NCI-H2081 (cell line): ENCODE results near the gene CAST.

Experiments used
- DNase-seq, 2 experiments: peaks; one replicate each; lab custom pipeline; 2025; lab: John Stamatoyannopoulos, UW

Gene CAST

DNA sequence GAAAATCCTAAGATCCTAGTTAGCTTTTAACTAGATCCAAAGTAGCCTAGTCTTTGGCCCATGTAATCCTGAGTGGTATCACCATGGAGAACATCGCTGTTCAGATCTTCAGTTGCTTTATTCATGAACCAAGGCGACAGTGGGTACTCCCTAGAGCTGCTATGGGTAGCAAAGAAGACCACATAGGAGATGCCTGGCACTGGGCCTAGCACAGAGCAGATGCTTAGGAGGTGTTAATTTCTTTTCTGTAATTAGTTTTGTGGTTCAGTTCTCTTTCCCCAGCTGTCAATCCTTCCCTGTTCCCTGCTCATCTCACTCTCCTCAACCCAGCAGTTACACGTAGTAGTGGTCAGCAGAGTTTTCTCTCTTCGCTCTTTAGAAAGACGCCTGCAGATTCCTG lies 9.3 kb downstream of the CAST start:
- DNase-seq = no peak

DNA sequence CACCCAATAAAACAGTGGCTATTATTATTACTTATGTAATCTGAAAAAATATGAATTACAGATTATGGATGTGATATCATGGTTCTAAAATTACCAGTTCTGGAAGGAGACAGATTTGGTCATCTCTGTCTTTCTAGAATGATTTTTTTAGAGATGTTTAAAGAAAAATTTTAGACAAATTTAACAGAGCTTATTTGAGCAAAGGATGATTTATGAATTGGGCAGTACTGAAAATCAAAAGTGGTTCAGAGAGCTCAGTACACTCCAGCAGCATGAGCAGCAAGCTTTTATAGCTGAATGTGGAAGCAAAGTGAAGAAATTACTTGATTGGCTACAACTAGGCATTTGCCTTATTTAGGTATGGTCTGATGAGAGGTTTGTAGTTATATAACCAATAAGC lies 11.0 kb downstream of the CAST start:
- no peak for DNase-seq

DNA sequence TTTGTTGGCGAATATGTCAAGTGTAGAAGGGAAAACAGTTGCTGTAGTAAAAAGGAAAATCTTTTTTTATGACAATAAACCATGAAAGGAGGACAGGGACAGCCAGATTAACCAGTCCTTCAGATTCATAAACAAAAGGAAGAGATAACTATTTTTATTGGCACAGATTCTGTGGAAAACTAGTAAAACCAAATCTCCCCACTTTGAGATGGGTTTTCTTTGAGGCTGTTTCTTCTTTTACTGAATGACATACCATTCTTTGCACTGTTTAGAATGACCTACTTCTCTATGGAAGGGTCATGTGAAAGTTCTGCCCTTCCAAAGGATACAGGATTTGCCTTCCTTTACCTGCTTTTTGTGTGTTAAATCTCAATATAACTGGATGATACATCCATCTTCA lies 13.7 kb downstream of the CAST start:
- DNase-seq = no peak

DNA sequence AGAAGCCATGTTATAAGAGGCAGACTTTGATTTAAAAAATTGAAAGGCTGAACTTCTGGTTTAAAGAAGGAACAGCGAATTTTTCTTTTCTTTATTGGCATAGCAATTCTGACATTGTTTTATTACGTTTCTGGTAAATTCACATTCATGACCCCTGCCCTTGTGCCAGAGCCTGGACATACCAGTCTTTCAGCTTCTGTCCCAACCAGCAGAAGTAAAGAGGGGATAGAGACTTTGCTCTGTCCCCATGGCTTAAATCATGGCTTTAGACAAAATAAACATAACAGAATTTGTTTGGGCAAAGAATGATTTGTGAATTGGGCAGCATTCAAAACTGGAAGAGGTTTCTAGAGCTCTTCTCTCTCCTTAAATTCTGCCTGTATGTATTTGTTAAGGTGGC lies 15.3 kb downstream of the CAST start:
- no peak for DNase-seq

DNA sequence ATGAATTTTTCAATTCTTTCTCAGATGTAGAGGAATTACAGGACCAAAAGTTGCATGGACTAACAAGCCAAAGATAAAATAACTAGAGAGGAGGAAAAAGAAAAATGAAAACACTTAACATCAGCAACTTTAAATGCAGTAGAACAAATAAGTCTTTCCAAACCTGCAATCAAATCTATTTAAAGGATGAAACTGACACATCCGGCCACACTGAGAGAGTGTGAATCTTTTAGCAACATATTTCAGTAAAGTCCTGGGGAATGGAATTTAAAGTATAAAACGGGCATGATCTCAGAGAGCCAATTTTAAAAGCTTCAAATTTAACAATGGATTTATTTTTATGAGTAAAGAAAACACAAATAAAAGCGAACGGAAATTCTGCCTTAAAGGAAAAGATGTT lies 17.1 kb downstream of the CAST start:
- no peak for DNase-seq

DNA sequence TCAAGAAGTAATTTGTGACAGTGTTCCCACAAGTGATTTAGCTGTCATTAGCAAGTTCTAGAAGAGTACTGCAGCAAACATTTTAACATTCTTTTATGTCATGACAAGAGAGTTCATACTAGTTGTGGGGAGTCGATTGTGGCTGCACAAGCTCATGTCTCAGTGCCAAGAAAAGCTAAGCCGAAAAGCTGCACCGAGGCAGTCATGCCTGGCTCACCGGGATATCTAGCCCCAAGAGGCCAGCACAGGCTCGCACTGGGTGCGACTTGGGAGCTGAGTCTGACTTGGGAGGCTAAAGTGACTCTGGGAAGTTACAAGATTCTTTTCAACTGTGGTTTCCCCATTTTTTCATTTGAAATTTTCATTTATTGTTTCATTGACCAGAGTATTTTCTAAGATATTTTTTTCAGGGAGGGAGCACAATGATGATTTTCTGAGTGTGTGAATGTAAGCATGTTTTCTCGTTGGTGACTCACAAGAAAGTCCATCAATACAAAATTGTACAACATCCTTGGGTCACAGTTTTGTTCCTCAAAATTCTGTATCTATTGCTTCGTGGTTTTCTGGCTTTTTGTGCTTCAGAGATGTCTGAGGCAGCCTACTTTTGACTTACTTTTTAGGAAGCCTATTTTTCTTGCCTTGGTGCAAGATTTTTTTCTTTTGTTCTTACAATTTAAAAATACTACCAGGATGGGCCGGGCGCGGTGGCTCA lies 18.7 kb downstream of the CAST start:
- no peak for DNase-seq

DNA sequence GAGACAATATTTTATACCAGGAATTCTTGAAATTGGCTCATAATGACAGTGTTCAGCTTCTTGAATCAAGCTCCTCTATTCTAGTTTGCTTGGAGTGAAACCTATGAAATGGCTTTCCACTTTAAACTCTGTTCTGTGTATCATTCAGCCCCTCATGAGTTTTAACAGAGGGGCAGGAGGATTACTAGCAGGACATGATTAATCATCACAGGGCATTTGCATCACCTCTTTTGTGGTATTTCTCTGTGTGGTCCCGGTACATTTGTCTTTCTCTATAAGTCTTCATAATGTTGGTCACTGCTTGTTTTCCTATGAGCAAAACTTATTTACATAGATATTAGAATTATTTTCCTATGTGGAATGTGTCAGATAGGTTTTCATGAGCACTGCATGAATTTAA lies 21.2 kb downstream of the CAST start:
- DNase-seq = no peak

DNA sequence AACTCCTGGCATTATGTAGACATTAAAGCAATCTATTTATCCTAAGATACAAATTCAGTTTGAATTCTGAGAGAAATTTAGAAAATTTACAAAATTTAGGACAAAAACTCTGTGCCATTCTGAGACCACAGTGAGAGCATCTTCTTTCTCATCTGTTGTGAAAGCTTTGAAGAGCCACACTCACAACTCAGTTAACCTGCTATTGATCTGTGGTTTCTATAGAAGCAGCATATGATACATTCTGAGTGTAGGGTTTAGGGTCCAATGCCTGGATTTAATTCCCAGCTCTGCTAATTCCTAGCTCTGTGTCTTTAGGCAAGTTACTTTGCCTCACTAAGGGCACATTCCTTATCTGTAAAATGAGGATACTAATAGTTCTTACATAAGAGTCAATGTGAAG lies 21.6 kb downstream of the CAST start:
- DNase-seq = no peak

DNA sequence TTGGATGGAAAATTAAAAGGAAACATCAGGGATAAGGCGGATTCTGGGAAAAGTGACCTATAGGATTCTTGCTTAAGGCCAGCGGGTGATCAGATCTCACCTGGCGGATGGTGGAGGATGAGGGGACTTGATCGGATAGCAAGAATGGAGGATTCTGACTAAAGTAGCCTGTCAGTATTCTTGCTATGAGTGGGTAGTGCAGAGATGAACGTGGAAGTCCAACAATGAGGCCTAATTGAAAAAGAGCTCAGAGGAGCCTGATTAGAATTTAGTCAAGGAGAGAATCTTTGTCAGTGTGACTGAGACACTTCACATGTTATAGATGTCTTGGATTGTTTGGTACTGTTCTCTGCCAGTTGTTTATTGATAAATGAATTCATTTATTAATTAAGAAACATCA lies 24.9 kb downstream of the CAST start:
- no peak for DNase-seq

DNA sequence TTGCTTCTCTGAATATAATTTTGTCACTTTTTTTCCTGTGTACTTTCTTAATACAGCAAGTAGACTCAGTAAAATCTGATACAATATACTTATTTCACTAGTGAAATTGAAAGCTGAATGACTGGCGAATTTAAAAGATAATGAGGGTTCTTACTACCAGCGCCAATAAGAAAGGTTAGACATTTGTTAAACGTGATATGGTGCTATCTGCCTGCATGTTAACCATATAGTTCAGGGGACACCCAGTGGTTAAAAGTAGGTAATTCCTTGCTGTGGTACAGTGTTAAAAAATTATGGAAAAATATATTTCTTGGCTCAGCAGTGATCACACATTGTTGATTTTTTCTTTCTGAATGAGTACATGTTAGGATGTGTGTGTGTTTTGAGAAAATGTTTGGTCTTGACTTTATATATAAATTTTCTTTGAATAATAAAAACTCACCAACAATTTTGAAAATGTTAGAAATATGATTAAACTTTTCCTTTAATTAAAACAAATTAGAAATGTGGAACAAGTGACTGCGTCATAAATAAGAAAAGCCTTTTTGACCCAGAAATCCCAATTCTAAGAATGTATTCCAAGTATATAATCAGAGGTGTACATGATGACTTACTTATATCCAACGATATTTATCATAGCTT lies 25.8 kb downstream of the CAST start:
- peak; percentile 10 to 53 for DNase-seq

DNA sequence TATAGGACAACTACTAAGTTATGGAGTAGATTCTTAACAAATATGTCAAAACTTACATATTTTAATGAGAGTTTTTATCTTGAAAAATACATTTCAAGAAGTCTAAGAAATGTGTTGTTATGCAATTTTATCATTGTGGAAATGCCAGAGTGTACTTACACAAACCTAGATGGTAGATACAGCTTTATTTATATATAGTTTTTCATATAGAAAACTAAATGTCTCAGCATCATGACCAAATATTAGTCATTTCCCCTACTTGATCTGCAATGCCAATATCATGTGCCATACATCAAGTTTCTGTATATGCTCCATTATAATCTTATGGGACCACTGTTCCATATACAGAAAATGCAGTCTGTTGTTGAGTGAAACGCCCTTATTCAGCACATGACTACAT lies 28.7 kb downstream of the CAST start:
- no peak for DNase-seq

DNA sequence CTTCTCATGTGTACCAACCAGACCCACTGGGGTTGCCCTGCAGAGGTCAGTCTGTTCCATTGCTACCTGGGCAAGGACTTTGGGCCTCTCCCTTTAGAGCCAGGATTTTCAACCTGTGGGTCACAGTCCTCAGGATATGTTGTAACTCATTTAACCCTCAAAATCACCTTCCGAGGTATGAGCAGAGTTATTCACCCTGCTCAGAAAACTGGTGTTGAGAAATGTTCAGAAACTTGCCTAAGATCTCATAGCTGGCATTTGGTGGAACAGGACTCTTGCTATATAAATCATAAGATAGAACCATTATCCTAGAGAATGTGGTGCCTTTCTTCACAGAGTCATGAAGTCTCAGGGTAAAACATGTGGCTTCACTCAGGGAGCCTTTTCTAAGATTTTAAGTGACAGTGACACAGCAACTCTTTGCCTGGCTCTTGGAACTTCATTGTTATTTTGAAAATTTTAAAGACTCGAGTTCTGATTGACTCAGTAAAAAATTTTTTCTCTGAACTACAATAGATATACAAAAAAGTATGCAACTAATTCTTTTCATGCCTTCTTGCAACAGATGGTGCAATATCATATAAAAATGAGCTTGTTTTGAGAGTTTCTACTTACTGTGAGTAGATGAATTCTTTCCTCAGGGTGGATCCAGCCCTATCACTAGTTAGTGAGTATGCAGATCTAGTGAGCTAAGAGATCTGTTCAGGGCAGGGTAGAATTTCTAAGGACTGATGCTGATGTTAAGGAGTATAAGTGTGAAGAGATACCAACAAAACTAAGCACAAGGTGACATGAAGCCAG lies 29.5 kb downstream of the CAST start:
- no peak for DNase-seq

DNA sequence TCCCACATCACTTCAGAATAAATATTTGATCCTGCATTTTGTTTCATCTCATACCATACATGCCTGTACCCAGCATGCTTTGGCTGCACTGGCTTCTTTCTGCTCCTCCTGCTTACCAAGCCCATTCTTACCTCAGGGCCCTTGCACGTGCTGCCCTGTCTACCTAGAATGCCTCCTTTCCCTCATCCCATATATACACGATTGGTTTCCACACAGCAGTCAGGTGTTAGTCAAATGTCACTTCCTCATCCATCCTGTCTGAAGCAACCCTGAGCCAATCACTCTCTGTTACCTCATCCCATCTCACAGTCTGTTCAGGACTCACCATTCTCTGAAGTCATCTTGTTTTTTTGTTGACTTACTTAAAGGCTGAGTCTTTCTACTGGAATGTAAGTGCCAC lies 30.3 kb downstream of the CAST start:
- DNase-seq = no peak

DNA sequence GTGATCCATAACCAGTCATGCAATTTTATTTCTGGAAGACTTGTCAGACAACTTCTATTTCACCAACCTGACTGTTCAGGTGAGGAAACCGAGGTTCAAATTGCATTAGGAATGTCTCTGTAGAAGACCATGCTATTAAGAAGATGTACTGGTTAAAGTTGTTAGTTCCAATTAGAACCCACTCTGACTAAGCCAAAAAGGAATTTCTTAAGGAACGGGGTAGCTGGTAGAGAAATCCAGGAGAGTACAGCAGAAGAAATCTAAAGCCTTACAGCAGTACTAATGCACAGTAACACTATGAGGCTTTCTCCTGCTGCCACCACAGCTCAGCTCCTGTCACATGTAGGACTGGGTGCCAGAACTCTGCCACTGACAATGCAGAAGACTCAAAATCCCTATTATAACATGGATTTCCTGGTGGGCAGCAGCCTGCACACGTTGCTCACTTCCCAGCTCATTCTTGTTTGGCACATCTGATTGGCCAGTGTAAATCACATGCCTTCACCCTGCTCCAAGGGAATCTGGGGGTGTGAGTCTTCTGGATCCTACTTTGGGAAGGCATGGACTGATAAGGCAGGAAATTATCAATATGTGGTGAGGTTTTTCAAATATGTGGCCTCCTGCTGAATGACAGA lies 37.1 kb downstream of the CAST start:
- DNase-seq = no peak

DNA sequence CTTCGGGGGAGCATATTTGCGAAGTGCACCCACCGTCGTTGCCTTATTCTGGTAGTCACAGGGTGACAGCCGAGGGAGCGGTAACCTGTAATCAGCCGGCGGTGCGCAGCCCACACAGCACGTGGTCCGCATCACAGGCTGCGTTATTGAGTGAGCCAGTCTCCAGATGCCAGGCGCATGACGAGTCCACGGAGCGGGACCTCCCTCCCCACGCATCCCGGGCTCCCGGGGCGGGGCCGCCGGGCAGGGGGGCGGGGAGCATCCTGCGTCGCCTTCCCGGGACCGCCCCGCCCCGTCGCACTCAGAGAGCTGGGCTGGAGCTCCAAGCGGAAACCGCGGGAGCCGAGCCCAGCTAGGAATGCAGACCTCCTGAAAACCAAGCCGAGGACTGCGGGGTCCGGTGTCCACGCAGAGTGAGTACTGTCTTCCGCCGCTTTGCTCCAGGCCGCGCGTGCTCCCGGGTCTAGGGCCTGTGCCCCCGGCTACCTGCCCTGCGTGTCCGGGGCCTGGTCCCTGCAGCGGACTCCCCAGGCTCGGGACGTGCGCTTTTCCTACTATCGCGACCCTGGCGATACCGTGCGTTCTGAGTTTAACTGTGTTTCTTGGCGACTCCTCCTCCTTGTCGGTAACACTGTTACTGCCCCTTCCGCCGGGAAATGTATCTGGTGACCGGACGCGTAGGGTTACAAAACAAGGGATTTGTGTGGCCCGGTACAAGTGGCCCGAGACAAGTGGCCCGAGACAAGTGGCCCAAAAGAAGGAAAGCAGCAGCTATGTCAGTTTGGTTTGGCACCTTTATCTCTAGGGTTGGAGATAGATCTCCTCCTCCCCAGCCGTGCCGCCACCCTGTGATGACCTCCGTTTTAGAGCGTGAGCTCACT lies 40.6 kb downstream of the CAST start:
- peak; percentile 71 to 83 for DNase-seq

DNA sequence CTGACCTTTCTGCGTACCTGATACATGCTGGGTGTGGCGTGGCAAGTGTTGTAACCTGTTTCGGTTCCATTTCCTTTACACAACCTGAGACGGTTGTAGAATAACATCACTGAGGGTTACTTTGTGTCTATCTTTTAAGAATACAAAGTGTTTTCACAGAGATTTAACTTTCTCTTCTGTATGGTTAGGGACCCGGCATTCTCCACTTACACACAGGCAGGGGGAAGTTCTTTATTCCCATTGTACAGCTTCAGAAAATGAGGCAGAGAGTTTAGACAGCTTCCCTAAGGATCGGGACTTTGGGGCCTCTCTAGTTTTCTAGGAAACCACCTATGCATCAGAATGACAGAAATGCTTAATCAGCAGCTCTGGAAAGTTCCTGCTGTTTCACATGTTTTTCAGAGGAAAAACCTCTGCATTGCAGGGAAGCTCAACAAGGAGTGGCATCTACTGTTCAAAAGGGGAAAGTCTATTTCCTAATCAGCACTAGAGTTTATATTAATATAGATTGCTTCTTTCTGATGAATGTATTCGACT lies 41.3 kb downstream of the CAST start:
- DNase-seq = no peak

DNA sequence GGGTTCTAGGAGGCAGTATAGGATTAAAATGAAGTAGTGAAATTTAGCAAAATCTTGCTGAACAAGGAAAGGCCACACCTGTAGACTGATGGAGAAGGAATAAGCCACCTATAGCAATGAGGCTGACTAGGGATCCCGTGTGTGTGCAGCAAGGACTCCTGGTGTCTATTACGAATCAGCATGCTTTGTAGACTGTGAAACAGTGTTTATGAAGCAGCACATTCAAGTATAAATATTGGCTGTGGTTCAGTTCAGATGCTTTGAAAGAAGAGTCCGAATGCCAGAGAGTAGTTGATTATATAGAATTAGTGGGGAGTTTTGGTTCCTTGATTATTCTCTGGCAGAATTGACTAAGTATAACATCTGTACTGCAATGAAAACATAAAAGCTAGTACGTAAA lies 41.8 kb downstream of the CAST start:
- DNase-seq = peak in 1 of 2 experiments; percentile 3

DNA sequence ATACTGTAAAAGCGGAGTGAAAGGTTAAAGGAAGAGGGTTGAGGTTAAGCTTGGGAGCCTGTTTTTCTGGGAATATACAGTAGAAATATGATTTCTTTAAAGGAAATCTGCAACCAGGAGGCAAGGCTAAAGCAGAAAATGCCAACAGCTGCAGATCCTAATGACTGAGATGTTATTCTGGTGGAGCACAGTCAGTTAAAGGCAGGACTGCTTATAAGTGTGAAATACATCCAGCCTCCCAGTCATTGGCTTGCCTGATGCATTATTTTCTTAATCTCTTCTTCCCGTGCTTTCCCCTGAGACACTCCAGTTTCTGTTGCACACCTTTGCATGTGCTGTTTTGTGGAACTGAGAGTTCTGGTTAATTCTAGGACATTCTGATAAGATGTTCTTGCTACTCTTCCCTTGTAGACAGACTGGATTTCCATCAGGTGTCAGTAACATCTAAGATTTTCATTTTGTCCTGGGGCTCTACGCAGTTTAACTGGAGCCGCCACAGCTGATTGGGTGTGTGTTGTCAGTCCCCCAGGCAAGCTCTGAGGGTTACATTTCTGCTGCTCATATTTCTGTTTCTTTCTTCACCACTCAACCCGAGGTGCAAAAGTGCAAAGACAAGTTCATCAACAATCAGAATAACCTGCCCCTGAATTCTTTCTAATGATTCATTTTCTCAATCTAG lies 44.4 kb downstream of the CAST start:
- DNase-seq = no peak

DNA sequence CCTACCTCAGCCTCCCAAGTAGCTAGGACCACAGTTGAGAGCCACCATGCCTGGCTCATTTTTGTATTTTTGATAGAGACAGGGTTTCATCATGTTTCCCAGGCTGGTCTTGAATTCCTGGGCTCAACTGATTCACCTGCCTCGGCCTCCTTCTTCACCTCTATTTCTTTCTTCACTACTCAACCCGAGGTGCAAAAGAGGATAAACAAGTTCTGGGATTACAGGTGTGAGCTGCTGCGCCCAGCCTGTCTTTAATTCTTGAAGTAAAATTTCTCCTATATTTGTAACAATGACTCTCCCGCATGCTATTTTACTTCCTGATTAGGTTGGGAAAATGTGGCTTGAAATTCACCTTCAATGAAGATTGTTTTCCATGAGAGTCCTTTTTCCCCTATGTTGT lies 46.4 kb downstream of the CAST start:
- no peak for DNase-seq

DNA sequence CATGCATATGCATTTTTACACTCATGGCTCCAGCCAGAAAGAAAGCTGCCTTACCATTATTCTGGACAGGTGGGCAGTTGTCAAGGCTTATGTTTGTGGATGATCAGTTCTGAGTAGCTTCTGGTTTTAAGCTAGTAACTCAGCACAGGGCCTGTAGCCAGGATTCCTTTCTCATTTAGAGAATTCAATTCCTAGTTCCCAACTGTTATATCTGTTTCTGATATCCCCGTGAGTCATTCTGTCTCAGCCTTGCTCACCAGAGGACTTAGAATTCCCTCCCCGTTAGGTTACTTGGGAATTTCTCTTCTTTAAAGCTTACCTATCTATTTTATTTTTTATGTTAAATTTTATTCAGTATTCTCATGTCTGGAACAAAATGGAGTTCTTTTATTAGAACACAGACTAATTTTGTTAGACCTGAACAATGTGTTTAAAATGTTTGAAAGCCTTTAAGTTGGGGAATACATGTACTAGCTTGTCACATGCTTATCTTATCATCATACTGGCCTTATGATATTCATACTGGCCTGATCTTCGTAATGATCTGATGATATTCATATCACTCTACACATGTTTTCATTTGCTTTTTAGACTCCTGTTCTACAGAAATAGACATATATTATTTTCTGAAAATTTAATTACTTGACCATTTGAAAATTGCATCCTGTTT lies 47.1 kb downstream of the CAST start:
- no peak for DNase-seq
